Activated B cell treated with CpG ODN at 0.5 μM for 24 hours (primary cell): Measurements from ENCODE around the gene MYO15A. TPM values are rescaled to one million over a fixed set of nuclear protein-coding genes. Genes with fewer than 3 reads are reported as not detected.

Source experiments
- ATAC-seq: fragments of 200-7000 bp; cut with Tn5 transposase; one replicate; pipeline ENCODE4 v1.10.0; 2021; ENCODE audit warnings: low read depth, mild to moderate bottlenecking, moderate library complexity
- CTCF ChIA-PET: fragments of 350-600 bp; sonication (Branson Sonifier 250); formaldehyde crosslinking; loops from one replicate; lab custom pipeline; 2021; ENCODE audit warnings: antibody characterized with exemption; lab: Charles Lee
- POLR2A ChIA-PET: fragments of 350-600 bp; sonication (Branson Sonifier 250); formaldehyde crosslinking; loops from one replicate; lab custom pipeline; 2021; ENCODE audit warnings: antibody characterized with exemption; lab: Charles Lee
- DNase-seq: peaks from one replicate; pipeline ENCODE4 v3.0.0; 2022
- H3K27ac Mint-ChIP-seq: one replicate; pipeline ENCODE4 v1.8.0; 2020; ENCODE audit warnings: mixed read lengths
- H3K27me3 Mint-ChIP-seq: one replicate; pipeline ENCODE4 v1.8.0; 2021; ENCODE audit warnings: mixed read lengths
- H3K36me3 Mint-ChIP-seq: one replicate; pipeline ENCODE4 v1.8.0; 2021; ENCODE audit warnings: low read depth, mixed read lengths
- H3K4me1 Mint-ChIP-seq: one replicate; pipeline ENCODE4 v1.8.0; 2021; ENCODE audit warnings: mixed read lengths
- H3K4me3 Mint-ChIP-seq: one replicate; pipeline ENCODE4 v1.8.0; 2020; ENCODE audit warnings: mild to moderate bottlenecking, mixed read lengths
- H3K9me3 Mint-ChIP-seq: one replicate; pipeline ENCODE4 v1.8.0; 2020; ENCODE audit warnings: mixed read lengths
- intact Hi-C: fragments of 100-400 bp; cut with micrococcal nuclease; formaldehyde crosslinking; loops from one replicate; pipeline ENCODE4 v1.15.1; 2024
- total RNA-seq: library from RNA; stranded (reverse); gene quantifications from 2 replicates; pipeline ENCODE4 v1.2.3, GENCODE V29; 2022
- TF ChIP-seq, protein P1 (sequence below): fragments of 200-600 bp; IDR thresholded peaks from one replicate; pipeline ENCODE4 v1.8.0; 2022; ENCODE audit warnings: antibody characterized with exemption, mild to moderate bottlenecking

The MYO15A gene
- total RNA-seq, 1 donor from 2014 or later: 1.3 TPM

DNA sequence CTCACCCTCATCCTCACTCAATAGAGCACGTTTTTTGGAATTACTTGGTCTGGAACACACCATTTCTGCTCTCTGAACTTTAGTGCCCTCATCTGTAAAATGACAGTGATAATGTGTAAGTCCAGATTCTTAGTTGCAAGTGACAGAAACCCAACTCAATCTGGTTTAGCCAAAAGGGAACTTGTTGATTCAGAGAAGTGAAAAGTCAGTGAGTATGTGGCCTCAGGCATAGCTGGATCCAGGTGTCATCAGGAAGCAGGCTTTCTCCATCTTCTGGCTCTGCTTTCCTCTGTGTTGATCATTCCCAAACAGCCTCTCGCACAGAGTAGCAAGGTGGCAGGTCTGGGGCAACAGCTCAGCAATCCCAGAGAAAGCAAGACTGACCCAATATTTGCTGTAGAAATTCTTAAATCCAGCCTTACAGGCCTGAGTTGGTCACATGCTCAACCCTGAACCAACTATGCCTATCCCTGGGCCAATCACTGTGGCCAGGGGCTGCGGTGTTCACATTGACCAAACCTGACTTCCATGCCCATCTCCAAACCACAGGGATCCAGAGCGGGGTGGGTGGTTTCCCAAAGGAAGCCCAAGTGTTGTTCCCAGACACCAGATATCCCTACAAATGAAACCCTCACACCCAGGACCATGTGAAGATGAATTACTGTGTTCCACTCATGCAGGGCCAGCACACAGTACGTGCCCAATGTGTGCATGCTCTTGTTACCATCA lies 51.7 kb downstream of the MYO15A start:
- no peak overlapping the region for H3K4me3 Mint-ChIP-seq
- no peaks in the 10 kb centered on the region for H3K36me3 Mint-ChIP-seq
- H3K4me1 Mint-ChIP-seq: peaks cover 14% of the 10 kb centered on the region
- ATAC-seq (no peak), DNase-seq (no peak)
- TF ChIP-seq, protein P1, sequence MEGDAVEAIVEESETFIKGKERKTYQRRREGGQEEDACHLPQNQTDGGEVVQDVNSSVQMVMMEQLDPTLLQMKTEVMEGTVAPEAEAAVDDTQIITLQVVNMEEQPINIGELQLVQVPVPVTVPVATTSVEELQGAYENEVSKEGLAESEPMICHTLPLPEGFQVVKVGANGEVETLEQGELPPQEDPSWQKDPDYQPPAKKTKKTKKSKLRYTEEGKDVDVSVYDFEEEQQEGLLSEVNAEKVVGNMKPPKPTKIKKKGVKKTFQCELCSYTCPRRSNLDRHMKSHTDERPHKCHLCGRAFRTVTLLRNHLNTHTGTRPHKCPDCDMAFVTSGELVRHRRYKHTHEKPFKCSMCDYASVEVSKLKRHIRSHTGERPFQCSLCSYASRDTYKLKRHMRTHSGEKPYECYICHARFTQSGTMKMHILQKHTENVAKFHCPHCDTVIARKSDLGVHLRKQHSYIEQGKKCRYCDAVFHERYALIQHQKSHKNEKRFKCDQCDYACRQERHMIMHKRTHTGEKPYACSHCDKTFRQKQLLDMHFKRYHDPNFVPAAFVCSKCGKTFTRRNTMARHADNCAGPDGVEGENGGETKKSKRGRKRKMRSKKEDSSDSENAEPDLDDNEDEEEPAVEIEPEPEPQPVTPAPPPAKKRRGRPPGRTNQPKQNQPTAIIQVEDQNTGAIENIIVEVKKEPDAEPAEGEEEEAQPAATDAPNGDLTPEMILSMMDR: no peak
- no peaks in the 10 kb centered on the region for H3K27me3 Mint-ChIP-seq
- intact Hi-C loops: no loop called here
- POLR2A ChIA-PET: interaction anchor here (4.4 kb wide), 1 partner anchor 23 kb away, joined by 43 read pairs; the partner anchor contains the start of gene ALKBH5
- no peak overlapping the region for H3K27ac Mint-ChIP-seq
- no peaks in the 10 kb centered on the region for H3K9me3 Mint-ChIP-seq
- CTCF ChIA-PET: no interaction called here

- DNase-seq (no peak), ATAC-seq (no peak)
- Mint-ChIP-seq H3K4me3 (no peak overlapping the region), H3K4me1 (peaks cover 14% of the 10 kb centered on the region), H3K27me3 (no peaks in the 10 kb centered on the region), H3K9me3 (no peaks in the 10 kb centered on the region), H3K36me3 (no peaks in the 10 kb centered on the region), H3K27ac (no peak overlapping the region)
- intact Hi-C loops: no loop called here
- POLR2A ChIA-PET: interaction anchor here (4.4 kb wide), 1 partner anchor 22 kb away, joined by 43 read pairs; the partner anchor contains the start of gene ALKBH5
- CTCF ChIA-PET: no interaction called here
- TF ChIP-seq, protein P1: no peak
Measured at GRCh38 chr17:18161207-18162145, 52.9 kb downstream of the MYO15A start.

DNA sequence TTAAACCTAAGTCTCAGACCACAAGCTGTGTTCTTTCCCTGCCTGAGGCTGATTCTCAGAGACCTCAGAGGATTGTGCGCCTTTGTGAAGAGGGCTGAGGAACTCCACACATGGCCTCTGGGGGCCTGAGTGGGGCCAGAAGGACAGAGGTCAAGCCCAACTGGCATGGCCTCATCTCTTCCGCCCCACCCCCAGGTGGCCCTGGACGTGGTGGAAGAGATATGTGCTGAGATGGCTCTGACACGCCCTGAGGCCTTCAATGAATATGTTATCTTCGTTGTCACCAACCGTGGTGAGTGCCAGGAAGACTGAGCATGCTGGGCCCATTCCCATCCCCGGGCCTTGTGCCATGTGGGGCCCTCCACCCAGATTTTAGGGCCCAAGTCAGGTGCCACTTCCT lies 55.0 kb downstream of the MYO15A start:
- Mint-ChIP-seq H3K9me3 (no peaks in the 10 kb centered on the region), H3K4me1 (peaks cover 5% of the 10 kb centered on the region), H3K27me3 (no peaks in the 10 kb centered on the region), H3K27ac (no peak overlapping the region), H3K36me3 (no peaks in the 10 kb centered on the region), H3K4me3 (no peak overlapping the region)
- DNase-seq (no peak), ATAC-seq (no peak)
- ChIA-PET POLR2A (no interaction called here), CTCF (no interaction called here)
- intact Hi-C loops: no loop called here
- TF ChIP-seq, protein P1: no peak

DNA sequence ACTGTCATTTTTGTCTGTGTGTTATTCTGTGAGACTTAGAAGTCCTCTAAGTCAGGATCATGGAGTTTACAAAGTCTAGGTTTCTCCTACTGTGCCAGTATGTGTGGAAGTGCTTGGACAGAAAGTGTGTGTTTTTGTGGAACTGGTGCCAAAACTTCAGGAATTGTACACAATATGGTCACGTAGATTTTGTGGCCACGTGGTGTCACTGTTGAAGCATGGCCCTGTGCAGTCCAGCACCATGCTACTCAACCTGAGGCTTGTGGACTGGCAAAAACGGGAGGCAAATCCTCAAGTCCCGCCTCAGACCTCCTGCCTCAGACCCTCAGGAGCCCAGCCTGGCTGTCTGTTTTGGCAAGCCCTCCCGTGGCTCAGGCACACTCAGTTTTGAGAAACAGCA lies 58.3 kb downstream of the MYO15A start:
- ATAC-seq (no peak), DNase-seq (no peak)
- intact Hi-C loops: no loop called here
- Mint-ChIP-seq H3K4me3 (no peak overlapping the region), H3K9me3 (no peaks in the 10 kb centered on the region), H3K36me3 (no peaks in the 10 kb centered on the region), H3K27ac (no peak overlapping the region), H3K4me1 (no peaks in the 10 kb centered on the region), H3K27me3 (peaks cover 1% of the 10 kb centered on the region)
- CTCF ChIA-PET: no interaction called here
- POLR2A ChIA-PET: no interaction called here
- TF ChIP-seq, protein P1: no peak

GRCh38 chr17:18167421-18167820 lies 58.9 kb downstream of the MYO15A start:
- Mint-ChIP-seq H3K36me3 (no peaks in the 10 kb centered on the region), H3K4me3 (no peak overlapping the region), H3K4me1 (no peaks in the 10 kb centered on the region), H3K27ac (no peak overlapping the region), H3K27me3 (peaks cover 1% of the 10 kb centered on the region), H3K9me3 (no peaks in the 10 kb centered on the region)
- TF ChIP-seq, protein P1: no peak
- intact Hi-C loops: no loop called here
- ChIA-PET POLR2A (no interaction called here), CTCF (no interaction called here)
- DNase-seq (no peak), ATAC-seq (no peak)
